Activated T-helper 1 cell treated with anti-CD3 and anti-CD28 coated beads, Interleukin-2, amount 50 U/mL, for 16 hours (primary cell): Measurements from ENCODE around the gene ZYG11B.
"Not testable (repeated sequence)": the region's sequence is repeated elsewhere in the genome, so short reads cannot be mapped to it uniquely, and the experiment has no call there.

Source experiments
- DNase-seq, 2 donors: peaks; one replicate each; pipeline ENCODE4 v3.0.0-alpha.2; 2020; ENCODE audit warnings: low read depth in 1 of 2, low spot score in 1 of 2

ZYG11B gene

DNA sequence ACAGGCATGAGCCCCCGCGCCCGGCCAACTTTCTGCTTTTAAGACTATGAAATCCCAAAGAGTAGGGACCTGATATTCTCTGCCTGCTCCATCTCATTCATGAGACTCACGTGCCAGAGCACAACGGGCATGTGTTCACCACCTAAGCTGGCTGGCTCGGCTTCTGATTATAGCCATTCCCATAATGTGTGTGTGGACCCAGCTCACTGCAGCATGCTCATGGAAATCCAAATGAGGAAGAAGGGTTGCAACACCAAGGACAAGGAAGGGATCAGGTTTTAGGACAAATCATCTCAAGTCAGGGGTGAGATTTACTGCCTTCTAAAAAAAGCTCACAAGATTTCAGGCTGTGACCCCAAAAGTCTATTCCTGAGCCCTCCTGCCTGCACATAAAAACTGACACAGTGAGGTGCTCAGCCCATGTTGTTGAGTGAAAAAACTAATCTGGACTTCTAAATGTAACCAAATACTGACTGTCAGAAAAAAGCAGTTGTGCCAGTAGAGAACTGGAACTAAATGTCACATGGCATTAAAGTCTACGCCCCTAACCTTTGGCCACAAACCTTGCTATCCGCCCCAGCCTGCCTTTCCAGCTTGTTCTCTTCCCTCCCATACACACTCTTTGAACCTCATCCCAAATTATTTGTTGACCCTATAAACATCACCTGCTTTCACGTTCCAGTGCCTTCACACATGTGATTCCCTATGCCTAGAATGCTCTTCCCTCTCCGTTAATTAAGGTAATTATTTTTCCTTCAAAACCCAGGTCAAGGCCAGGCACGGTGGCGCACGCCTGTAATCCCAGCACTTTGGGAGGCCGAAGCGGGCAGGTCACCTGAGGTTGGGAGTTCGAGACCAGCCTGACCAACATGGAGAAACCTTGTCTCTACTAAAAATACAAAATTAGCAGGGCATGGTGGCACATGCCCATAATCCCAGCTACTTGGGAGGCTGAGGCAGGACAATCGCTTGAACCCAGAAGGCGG, 19.0 kb upstream of the ZYG11B start:
- no peak for DNase-seq

DNA sequence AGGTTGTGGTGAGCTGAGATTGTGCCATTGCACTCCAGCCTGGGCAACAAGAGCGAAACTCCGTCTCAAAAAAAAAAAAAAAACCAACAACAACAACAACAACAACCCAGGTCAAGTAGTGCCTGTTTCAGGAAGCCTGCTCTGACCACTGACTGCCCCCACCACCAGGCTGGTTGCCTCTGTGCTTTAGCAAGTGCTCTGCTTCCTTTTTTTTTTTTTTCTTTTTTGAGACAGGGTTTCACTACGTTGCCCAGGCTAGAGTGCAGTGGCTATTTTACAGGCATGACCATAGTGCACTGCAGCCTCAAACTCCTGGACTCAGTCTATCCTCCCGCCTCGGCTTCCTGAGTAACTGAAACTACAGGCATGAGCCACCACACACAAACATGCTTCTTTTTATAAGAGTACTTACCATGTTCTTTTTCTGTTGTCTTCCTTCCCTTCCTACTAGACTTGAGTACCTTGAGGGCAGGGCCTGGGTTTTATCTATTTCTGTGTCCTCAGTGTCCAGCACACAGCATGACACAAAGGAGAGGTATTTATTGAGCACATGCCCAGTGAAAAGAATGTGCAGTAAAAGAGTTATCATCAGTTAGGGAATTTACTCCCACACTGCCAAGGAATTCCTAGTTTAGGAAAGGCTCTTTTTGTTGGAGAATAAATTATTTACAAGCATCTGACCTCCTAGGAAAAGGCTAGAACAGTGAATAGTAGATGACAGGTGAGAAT, 18.2 kb upstream of the ZYG11B start:
- no peak for DNase-seq

DNA sequence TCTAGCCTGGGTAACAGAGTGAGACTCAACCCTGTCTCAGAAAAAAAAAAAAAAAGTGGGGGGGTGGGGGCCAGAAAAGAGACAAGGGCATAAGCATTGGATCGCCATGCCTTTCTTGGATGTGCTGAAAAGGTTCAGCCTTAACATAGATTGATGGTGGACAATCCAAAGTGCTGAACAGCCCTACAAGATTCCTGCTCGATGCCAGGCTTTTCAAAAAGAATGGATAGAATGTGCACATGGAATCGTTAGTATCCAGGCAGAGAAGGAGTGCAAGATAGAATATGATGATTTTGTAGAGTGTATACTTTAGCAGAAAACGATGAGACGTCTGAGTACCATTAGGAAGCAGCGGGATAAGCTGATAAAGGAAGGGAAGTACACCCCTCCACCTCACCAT, 17.2 kb upstream of the ZYG11B start:
- no peak for DNase-seq

GRCh38 chr1:52713590-52713989, 12.7 kb upstream of the ZYG11B start:
- no peak for DNase-seq

GRCh38 chr1:52715296-52715695, 11.0 kb upstream of the ZYG11B start:
- DNase-seq: not testable (repeated sequence)

GRCh38 chr1:52723260-52723659, 3.0 kb upstream of the ZYG11B start:
- no peak for DNase-seq

DNA sequence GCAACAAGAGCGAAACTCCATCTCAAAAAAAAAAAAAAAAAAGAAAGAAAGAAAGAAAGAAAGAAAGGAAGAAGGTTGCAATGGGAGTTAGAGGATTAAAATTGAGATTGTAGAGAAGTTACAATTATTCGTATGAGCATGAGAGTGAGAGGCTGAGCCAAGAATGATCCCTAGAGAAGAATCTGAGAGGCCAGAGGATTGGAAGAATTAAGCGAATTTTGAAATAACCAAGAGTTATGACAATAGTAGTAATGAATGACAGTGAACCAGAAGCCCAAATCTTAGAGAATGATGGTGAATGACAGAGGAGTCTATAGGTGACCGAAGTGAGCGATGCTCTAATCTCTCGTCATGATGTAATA, 369 bp upstream of the ZYG11B start:
- no peak for DNase-seq

DNA sequence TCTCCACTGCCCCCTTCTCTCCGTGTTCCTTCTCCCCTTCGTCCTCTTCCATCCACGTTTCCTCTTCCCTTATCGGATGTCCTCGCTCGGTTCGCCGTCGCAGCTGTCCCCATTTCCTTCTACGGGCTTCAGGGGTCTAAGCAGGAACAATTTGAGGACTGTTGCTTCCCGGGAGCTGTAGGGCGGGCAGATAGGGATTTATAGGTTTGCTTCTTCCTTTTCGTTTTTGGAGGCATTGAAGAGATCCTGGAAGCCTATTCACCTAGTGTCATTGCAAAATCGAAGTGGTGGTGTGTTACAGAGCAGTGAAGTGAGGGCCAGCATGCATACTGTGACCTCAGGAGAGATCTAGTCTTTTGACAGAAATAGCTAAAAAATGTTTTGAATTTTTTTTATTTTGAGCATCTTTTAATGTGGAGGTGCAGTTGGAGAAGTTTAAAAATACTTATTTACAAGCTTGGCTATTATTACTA, 897 bp downstream of the ZYG11B start:
- no peak for DNase-seq

DNA sequence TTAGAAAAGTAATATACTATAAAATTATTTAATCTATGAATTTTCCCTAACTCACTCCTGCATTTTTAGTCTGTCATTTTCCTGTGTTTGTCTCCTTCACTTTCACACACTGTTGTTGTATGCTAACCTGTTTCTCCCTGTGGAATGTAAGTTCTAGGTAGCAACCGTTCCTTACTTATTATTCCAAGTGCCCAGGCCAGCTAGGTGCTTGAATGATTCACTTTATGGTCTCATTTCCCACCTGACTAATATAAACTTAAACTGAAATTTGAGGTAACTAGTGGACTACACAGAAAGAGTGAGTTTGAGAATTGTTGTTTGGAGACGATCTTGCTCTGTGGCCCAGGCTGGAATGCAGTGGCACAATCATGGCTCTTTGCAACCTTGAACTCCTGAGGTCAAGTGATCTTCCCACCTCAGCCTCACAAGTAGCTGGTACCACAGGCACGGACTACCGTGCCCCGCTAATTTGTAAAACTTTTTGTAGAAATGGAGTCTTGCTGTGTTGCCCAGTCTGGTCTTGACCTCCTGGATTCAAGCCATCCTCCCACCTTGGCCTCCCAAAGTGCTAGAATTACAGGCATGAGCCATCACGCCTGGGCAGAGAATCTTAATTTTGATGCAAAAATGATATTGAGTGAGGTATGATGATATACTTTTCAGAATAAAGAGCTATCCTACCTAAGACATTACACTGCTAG, 1.9 kb downstream of the ZYG11B start:
- DNase-seq: no peak

DNA sequence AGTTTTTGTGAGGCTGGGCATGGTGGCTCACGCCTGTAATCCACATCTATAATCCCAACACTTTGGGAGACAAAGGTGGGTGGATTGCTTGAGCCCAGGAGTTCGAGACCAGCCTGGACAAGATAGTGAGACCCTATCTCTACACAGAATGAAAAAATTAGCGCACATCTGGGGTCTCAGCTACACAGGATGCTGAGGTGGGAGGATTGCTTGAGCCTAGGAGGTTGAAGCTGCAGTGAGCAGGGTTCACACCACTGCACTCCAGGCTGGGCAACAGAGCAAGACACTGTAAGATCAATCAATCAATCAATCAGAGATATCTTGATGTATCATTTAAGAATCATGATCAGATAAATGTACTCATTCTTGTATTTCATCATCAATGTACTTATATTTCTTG, 7.1 kb downstream of the ZYG11B start:
- DNase-seq: no peak

- not testable (repeated sequence) for DNase-seq
Measured at GRCh38 chr1:52735371-52735770, 9.1 kb downstream of the ZYG11B start.

- DNase-seq: no peak
Measured at GRCh38 chr1:52738148-52738547, 11.9 kb downstream of the ZYG11B start.

GRCh38 chr1:52738893-52739292, 12.6 kb downstream of the ZYG11B start:
- no peak for DNase-seq

GRCh38 chr1:52739699-52740467, 13.6 kb downstream of the ZYG11B start:
- DNase-seq: no peak

DNA sequence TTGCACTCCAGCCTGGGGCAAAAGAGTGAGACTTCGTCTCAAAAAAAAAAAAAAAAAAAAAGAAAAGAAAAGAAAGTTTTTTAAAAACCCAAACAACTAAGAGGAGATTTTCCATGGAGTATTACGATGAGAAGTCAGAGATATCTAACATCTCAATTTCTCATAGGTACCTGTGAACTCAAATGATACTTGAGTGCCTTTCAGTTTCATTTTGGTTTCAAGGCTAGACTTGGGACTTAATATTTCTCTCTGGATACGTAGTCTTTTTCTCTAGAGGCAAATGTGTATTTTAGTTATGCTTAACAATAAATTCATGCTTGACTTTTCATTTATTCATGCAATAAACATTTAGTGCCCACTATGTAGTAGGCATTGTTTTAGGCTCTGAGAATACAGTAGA, 15.0 kb downstream of the ZYG11B start:
- no peak for DNase-seq

- no peak for DNase-seq
Measured at GRCh38 chr1:52746189-52746588, 19.9 kb downstream of the ZYG11B start.

DNA sequence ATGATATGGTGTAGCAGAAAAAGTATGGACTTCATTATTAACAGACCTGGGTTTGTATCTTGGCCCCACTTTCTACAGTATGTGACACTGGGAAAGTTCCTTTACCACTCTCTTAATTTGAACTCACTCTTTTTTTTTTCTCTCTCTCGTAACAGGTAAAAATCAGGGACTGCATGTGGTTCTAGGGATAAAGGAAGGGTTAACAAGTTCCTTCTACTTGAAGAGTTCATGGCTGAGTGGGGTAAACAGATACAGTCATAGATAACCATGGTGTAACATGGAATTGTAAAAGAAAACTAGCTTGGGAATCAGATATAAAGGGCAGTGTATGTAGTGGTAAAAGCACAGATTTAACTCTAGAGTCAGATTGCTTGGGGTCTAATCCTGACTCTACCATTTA, 21.2 kb downstream of the ZYG11B start:
- DNase-seq: no peak

GRCh38 chr1:52748119-52748518, 21.9 kb downstream of the ZYG11B start:
- DNase-seq: no peak

GRCh38 chr1:52749496-52749895, 23.2 kb downstream of the ZYG11B start:
- DNase-seq: not testable (repeated sequence)

DNA sequence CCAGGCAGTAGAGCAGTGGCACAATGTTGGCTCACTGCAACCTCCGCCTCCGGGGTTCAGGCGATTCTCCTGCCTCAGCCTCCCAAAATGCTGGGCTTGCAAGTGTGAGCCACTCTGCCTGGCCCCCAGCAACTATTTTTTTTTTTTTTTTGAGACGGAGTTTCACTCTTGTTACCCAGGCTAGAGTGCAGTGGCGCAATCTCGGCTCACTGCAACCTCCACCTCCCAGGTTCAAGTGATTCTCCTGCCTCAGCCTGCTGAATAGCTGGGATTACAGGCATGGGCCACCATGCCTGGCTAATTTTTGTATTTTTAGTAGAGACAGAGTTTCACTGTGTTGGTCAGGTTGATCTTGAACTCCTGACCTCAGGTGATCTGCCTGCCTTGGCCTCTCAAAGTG, 23.9 kb downstream of the ZYG11B start:
- DNase-seq: not testable (repeated sequence)
